Measurements from ENCODE around the gene SMC3.
"Not testable (repeated sequence)": the region's sequence is repeated elsewhere in the genome, so short reads cannot be mapped to it uniquely, and the experiment has no call there.

Gene SMC3

GRCh38 chr10:110584006-110584405, 16.5 kb downstream of the SMC3 start:
- DNase-seq (ENCODE audit: low read depth): no peak

GRCh38 chr10:110591760-110592159, 24.3 kb downstream of the SMC3 start:
- DNase-seq (ENCODE audit: low read depth): no peak

GRCh38 chr10:110597476-110597875, 30.0 kb downstream of the SMC3 start:
- no peak for DNase-seq (ENCODE audit: low read depth)

- peak; percentile 66 for DNase-seq (ENCODE audit: low read depth)
These were observed 33.1 kb downstream of the SMC3 start for GRCh38 chr10:110600487-110601101.

GRCh38 chr10:110601581-110601980, 34.1 kb downstream of the SMC3 start:
- no peak for DNase-seq (ENCODE audit: low read depth)

GRCh38 chr10:110608087-110608486, 40.6 kb downstream of the SMC3 start:
- no peak for DNase-seq (ENCODE audit: low read depth)

GRCh38 chr10:110609605-110610004, 42.1 kb downstream of the SMC3 start:
- DNase-seq (ENCODE audit: low read depth): no peak

- peak; percentile 26 for DNase-seq (ENCODE audit: low read depth)
These were observed 42.8 kb downstream of the SMC3 start for GRCh38 chr10:110610308-110610774.

GRCh38 chr10:110610781-110611180, 43.3 kb downstream of the SMC3 start:
- not testable (repeated sequence) for DNase-seq (ENCODE audit: low read depth)

GRCh38 chr10:110612087-110612486, 44.6 kb downstream of the SMC3 start:
- DNase-seq (ENCODE audit: low read depth): no peak

GRCh38 chr10:110612629-110613028, 45.1 kb downstream of the SMC3 start:
- no peak for DNase-seq (ENCODE audit: low read depth)

GRCh38 chr10:110613341-110613995, 46.0 kb downstream of the SMC3 start:
- DNase-seq (ENCODE audit: low read depth): no peak

GRCh38 chr10:110613996-110614495, 46.6 kb downstream of the SMC3 start:
- DNase-seq (ENCODE audit: low read depth): no peak

GRCh38 chr10:110615057-110615747, 47.7 kb downstream of the SMC3 start:
- DNase-seq (ENCODE audit: low read depth): no peak

- DNase-seq (ENCODE audit: low read depth): no peak
These were observed 49.1 kb downstream of the SMC3 start for GRCh38 chr10:110616493-110617033.

GRCh38 chr10:110617425-110618229, 50.1 kb downstream of the SMC3 start:
- no peak for DNase-seq (ENCODE audit: low read depth)

GRCh38 chr10:110618230-110618610, 50.7 kb downstream of the SMC3 start:
- no peak for DNase-seq (ENCODE audit: low read depth)

- DNase-seq (ENCODE audit: low read depth): no peak
These were observed 52.3 kb downstream of the SMC3 start for GRCh38 chr10:110619514-110620397.

- DNase-seq (ENCODE audit: low read depth): no peak
These were observed 52.9 kb downstream of the SMC3 start for GRCh38 chr10:110620398-110620719.

- DNase-seq (ENCODE audit: low read depth): not testable (repeated sequence)
These were observed 55.8 kb downstream of the SMC3 start for GRCh38 chr10:110623316-110623715.

GRCh38 chr10:110625356-110625894, 57.9 kb downstream of the SMC3 start:
- no peak for DNase-seq (ENCODE audit: low read depth)

Data from fibroblast of the conjunctiva (primary cell).